ENCODE measurements around the gene CPO. TPM values are rescaled to one million over a fixed set of nuclear protein-coding genes. Genes with fewer than 3 reads are reported as not detected.

The CPO gene
- total RNA-seq, 1 donor from 2014 or later: 0.47 TPM

DNA sequence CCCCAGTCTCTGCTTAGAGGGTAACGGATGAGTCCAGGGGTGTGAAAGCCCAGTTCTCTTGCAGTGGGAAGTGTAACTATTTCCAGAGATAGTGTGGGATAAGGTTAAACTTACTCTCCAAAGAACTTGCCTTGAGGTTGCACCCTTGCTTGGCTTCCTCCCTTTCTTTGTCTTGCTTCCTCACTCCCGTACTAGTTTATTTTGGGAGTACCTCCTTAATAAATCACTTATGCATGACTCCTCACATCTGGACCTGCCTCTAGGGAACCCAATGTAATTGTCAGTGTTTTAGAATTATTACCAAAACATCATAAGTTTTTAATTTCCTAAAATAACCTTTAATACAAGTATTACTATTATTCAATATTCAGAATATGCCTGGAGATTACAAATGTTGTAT lies 35.2 kb downstream of the CPO start:
- Mint-ChIP-seq H3K27me3 (ENCODE audit: low read depth) (peaks cover 97% of the 10 kb centered on the region), H3K27ac (ENCODE audit: unreplicated experiment) (no peak overlapping the region), H3K36me3 (ENCODE audit: low read depth) (no peaks in the 10 kb centered on the region), H3K4me3 (no peak overlapping the region), H3K9me3 (peaks cover 7% of the 10 kb centered on the region), H3K4me1 (peaks cover 14% of the 10 kb centered on the region)
- DNase-seq (ENCODE audit: low read depth, low spot score): no peak
- TF ChIP-seq, protein P1, sequence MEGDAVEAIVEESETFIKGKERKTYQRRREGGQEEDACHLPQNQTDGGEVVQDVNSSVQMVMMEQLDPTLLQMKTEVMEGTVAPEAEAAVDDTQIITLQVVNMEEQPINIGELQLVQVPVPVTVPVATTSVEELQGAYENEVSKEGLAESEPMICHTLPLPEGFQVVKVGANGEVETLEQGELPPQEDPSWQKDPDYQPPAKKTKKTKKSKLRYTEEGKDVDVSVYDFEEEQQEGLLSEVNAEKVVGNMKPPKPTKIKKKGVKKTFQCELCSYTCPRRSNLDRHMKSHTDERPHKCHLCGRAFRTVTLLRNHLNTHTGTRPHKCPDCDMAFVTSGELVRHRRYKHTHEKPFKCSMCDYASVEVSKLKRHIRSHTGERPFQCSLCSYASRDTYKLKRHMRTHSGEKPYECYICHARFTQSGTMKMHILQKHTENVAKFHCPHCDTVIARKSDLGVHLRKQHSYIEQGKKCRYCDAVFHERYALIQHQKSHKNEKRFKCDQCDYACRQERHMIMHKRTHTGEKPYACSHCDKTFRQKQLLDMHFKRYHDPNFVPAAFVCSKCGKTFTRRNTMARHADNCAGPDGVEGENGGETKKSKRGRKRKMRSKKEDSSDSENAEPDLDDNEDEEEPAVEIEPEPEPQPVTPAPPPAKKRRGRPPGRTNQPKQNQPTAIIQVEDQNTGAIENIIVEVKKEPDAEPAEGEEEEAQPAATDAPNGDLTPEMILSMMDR (conservative IDR thresholded peaks at IDR 0.05): no peak

DNA sequence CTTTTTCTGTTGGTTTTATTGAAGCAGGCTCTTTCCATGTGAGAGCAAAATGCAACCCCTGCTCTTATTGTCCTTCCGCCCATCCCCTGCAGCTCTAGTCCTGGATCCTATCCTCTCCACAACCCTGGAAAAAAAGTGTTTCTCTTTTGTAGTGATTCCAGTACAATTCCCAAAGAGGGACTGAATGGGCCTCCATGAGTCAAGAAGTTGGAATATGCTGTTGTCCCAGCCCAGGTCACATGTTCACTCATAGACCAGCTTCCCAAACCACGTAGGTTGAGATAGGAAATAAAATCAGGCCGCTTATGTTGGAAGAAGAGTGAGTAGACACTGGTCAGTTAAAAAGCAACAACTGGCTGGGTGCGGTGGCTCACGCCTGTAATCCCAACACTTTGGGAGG lies 39.4 kb downstream of the CPO start:
- no peaks in the 10 kb centered on the region for H3K36me3 Mint-ChIP-seq (ENCODE audit: low read depth)
- no peak overlapping the region for H3K4me3 Mint-ChIP-seq
- DNase-seq (ENCODE audit: low read depth, low spot score): no peak
- H3K9me3 Mint-ChIP-seq: peaks cover 5% of the 10 kb centered on the region
- TF ChIP-seq, protein P1 (conservative IDR thresholded peaks at IDR 0.05): no peak
- H3K27ac Mint-ChIP-seq (ENCODE audit: unreplicated experiment): no peak overlapping the region
- H3K4me1 Mint-ChIP-seq: peaks cover 16% of the 10 kb centered on the region
- H3K27me3 Mint-ChIP-seq (ENCODE audit: low read depth): peaks cover 86% of the 10 kb centered on the region

DNA sequence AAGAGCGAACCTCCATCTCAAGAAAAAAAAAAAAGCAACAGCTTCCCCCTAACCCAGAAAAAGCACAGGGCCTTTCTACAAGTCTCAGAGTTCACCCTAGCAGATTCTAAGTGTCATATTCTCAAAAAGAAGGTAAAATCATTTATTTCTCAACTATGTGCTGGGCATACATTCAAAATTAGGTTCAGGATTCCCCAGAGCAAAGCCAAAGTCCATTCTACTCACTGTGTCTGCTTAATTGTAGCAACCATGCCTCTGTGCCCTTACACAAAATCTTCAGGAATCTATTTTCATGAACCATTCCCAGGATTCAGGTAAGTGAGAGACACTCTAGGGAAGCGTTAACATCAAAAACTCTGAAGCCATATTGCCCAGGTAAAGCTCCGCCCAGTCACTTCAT lies 40.0 kb downstream of the CPO start:
- no peak for DNase-seq (ENCODE audit: low read depth, low spot score)
- peaks cover 16% of the 10 kb centered on the region for H3K4me1 Mint-ChIP-seq
- H3K27me3 Mint-ChIP-seq (ENCODE audit: low read depth): peaks cover 82% of the 10 kb centered on the region
- no peak overlapping the region for H3K27ac Mint-ChIP-seq (ENCODE audit: unreplicated experiment)
- no peak overlapping the region for H3K4me3 Mint-ChIP-seq
- TF ChIP-seq, protein P1 (conservative IDR thresholded peaks at IDR 0.05): no peak
- H3K36me3 Mint-ChIP-seq (ENCODE audit: low read depth): no peaks in the 10 kb centered on the region
- peaks cover 5% of the 10 kb centered on the region for H3K9me3 Mint-ChIP-seq

DNA sequence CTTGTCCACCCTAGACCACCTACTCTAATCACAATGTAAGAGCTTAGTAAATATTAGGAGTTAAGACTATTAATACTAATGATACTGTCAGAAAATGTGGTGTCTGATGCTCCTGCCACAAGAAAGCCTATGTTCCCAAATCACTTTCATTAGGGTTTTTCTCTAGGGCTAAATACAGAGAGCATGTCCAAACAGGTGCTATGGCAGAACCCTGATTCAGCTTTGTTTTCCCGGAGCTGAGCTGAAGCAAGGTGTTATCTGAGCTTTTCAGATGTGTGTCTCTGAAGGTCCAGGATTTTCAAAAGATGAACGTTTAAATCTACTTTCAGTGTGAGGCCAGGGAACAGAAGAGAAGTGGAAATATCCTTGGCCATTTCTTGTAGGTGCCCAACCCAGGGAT lies 40.6 kb downstream of the CPO start:
- TF ChIP-seq, protein P1 (conservative IDR thresholded peaks at IDR 0.05): no peak
- peaks cover 80% of the 10 kb centered on the region for H3K27me3 Mint-ChIP-seq (ENCODE audit: low read depth)
- peaks cover 5% of the 10 kb centered on the region for H3K9me3 Mint-ChIP-seq
- no peak for DNase-seq (ENCODE audit: low read depth, low spot score)
- H3K27ac Mint-ChIP-seq (ENCODE audit: unreplicated experiment): no peak overlapping the region
- no peaks in the 10 kb centered on the region for H3K36me3 Mint-ChIP-seq (ENCODE audit: low read depth)
- H3K4me1 Mint-ChIP-seq: peaks cover 16% of the 10 kb centered on the region
- H3K4me3 Mint-ChIP-seq: no peak overlapping the region

DNA sequence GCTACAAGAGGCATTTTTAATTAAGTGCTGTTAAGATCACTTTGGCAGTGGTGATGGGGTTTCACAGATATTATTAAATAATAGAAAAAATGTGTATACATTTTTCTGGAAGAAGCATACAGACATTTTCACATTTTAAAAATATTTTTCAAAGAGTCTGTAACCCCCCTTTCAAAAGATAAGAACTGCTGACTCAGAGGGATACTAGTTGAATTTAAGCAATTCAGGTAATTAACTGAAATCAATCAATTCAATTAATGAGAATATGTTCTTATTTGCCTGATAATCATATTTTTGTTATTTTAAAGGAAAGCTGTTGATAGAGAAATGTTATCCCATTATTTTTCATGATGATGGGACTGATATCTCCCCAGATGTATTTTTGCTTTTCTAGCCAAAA lies 41.1 kb downstream of the CPO start:
- Mint-ChIP-seq H3K4me3 (no peak overlapping the region), H3K27ac (ENCODE audit: unreplicated experiment) (no peak overlapping the region), H3K9me3 (peaks cover 3% of the 10 kb centered on the region), H3K36me3 (ENCODE audit: low read depth) (no peaks in the 10 kb centered on the region), H3K4me1 (peaks cover 16% of the 10 kb centered on the region), H3K27me3 (ENCODE audit: low read depth) (peaks cover 80% of the 10 kb centered on the region)
- no peak for DNase-seq (ENCODE audit: low read depth, low spot score)
- TF ChIP-seq, protein P1 (conservative IDR thresholded peaks at IDR 0.05): no peak

Measured in neural crest cell (in vitro differentiated cells).